H1 (cell line): ENCODE results near the gene ZNF407. TPM values are rescaled to one million over a fixed set of nuclear protein-coding genes. Genes with fewer than 3 reads are reported as not detected.

Experiments used
- CTCF ChIA-PET: fragments of 300-600 bp; sonication (Branson Sonifier 250); formaldehyde crosslinking; loops from one replicate; lab custom pipeline; 2021; ENCODE audit not compliant: partially characterized antibody; lab: Charles Lee
- POLR2A ChIA-PET: fragments of 300-600 bp; sonication (Branson Sonifier 250); formaldehyde crosslinking; loops from one replicate; lab custom pipeline; 2021; ENCODE audit warnings: inconsistent platforms; ENCODE audit not compliant: partially characterized antibody; lab: Charles Lee
- DNase-seq, 2 experiments: peaks; one replicate each; pipeline versions ENCODE4 v3.0.0 to v3.0.0-alpha.2; 2010 to 2022; ENCODE audit warnings: low spot score in 2 of 2, low read depth in 1 of 2, mixed read lengths in 1 of 2
- FAIRE-seq: peaks from 2 replicates; lab custom pipeline; 2011; peaks lifted over from hg19 to GRCh38; lab: Jason Lieb, UNC
- H2AFZ ChIP-seq: 2 replicates; pipeline ENCODE4 v1.8.1; 2012; ENCODE audit warnings: low read length, inconsistent platforms
- H2AK5ac ChIP-seq: 2 replicates; pipeline ENCODE4 v1.6.1; 2013; ENCODE audit warnings: low read depth, low read length
- H2BK120ac ChIP-seq: replicated peaks from 2 replicates; pipeline ENCODE3; 2013; ENCODE audit warnings: low read depth, low read length, inconsistent platforms
- H2BK12ac ChIP-seq: 2 replicates; pipeline ENCODE4 v1.6.1; 2013; ENCODE audit warnings: low read depth, low read length
- H2BK15ac ChIP-seq: 2 replicates; pipeline ENCODE4 v1.6.1; 2013; ENCODE audit warnings: low read length
- H2BK20ac ChIP-seq: 2 replicates; pipeline ENCODE4 v1.6.1; 2013; ENCODE audit warnings: low read length
- H2BK5ac ChIP-seq: 2 replicates; pipeline ENCODE4 v1.6.1; 2013; ENCODE audit warnings: low read depth, low read length
- H3K14ac ChIP-seq: 2 replicates; pipeline ENCODE4 v1.6.1; 2013; ENCODE audit warnings: inconsistent platforms; ENCODE audit not compliant: insufficient read length
- H3K18ac ChIP-seq: 2 replicates; pipeline ENCODE4 v1.6.1; 2013; ENCODE audit warnings: low read length; ENCODE audit errors: extremely low read depth
- H3K23ac ChIP-seq: 2 replicates; pipeline ENCODE4 v1.6.1; 2013; ENCODE audit warnings: inconsistent platforms; ENCODE audit not compliant: insufficient read length
- H3K23me2 ChIP-seq: 2 replicates; pipeline ENCODE4 v1.6.1; 2013; ENCODE audit warnings: low read depth, low read length
- H3K27ac ChIP-seq: 2 replicates; pipeline ENCODE4 v1.6.1; 2011; ENCODE audit warnings: low read depth, low read length, inconsistent platforms
- H3K27me3 ChIP-seq, 4 experiments: replicated peaks in 1 of 4; 1 replicate in 1 of 4; 2 replicates in 3 of 4; pipeline versions ENCODE4 v1.6.1 to v1.8.1; 2011 to 2013; ENCODE audit warnings: low read length in 3 of 4, mild to moderate bottlenecking in 3 of 4, inconsistent platforms in 2 of 4, mixed read lengths in 2 of 4, moderate library complexity in 1 of 4; ENCODE audit not compliant: control insufficient read depth in 3 of 4, insufficient read depth in 3 of 4; ENCODE audit errors: extremely low read depth in 1 of 4
- H3K36me3 ChIP-seq, 4 experiments: 2 replicates each; pipeline versions ENCODE4 v1.6.1 to v1.8.1; 2011 to 2013; ENCODE audit warnings: mild to moderate bottlenecking in 4 of 4, low read length in 3 of 4, moderate library complexity in 2 of 4, control low read depth in 1 of 4, inconsistent platforms in 1 of 4; ENCODE audit not compliant: insufficient read depth in 4 of 4, control insufficient read depth in 2 of 4
- H3K4ac ChIP-seq: replicated peaks from 2 replicates; pipeline ENCODE3; 2013; ENCODE audit warnings: low read length, low read depth, mixed read lengths, inconsistent platforms; ENCODE audit not compliant: insufficient read length
- H3K4me1 ChIP-seq, 4 experiments: replicated peaks in 1 of 4; 1 replicate in 1 of 4; 2 replicates in 3 of 4; pipeline versions ENCODE4 v1.6.1 to v1.8.1; 2011 to 2013; ENCODE audit warnings: low read length in 3 of 4, inconsistent platforms in 2 of 4, mixed read lengths in 1 of 4; ENCODE audit not compliant: insufficient read depth in 4 of 4, control insufficient read depth in 3 of 4
- H3K4me2 ChIP-seq, 2 experiments: 2 replicates each; pipeline versions ENCODE4 v1.6.1 to v1.8.1; 2011 to 2013; ENCODE audit warnings: low read depth in 2 of 2, low read length in 2 of 2, control low read depth in 1 of 2, inconsistent platforms in 1 of 2, mild to moderate bottlenecking in 1 of 2; ENCODE audit not compliant: insufficient read depth in 1 of 2
- H3K4me3 ChIP-seq, 4 experiments: fragments of 200-600, 300-600 bp in 1 of 4; sonication (generic), shearing (Covaris generic), sonication (Bioruptor Twin) in 1 of 4; 2 replicates each; pipeline versions ENCODE4 v1.5.1 to v1.8.1; 2011 to 2016; ENCODE audit warnings: low read length in 4 of 4, low read depth in 3 of 4, control low read depth in 2 of 4, inconsistent platforms in 2 of 4, mild to moderate bottlenecking in 2 of 4, mixed read lengths in 1 of 4, moderate library complexity in 1 of 4; ENCODE audit not compliant: insufficient read depth in 2 of 4; ENCODE audit errors: extremely low read depth in 1 of 4
- H3K56ac ChIP-seq: replicated peaks from 2 replicates; pipeline ENCODE3; 2013; ENCODE audit warnings: low read depth, mild to moderate bottlenecking, mixed read lengths, low read length, inconsistent platforms; ENCODE audit not compliant: insufficient read length
- H3K79me1 ChIP-seq: 2 replicates; pipeline ENCODE4 v1.6.1; 2013; ENCODE audit warnings: low read depth, low read length, control low read depth
- H3K79me2 ChIP-seq, 2 experiments: 2 replicates each; pipeline versions ENCODE4 v1.6.1 to v1.8.1; 2012 to 2013; ENCODE audit warnings: low read length in 2 of 2, mild to moderate bottlenecking in 2 of 2, inconsistent platforms in 1 of 2; ENCODE audit not compliant: insufficient read depth in 2 of 2, control insufficient read depth in 1 of 2
- H3K9ac ChIP-seq, 4 experiments: replicated peaks in 1 of 4; 1 replicate in 1 of 4; 2 replicates in 3 of 4; pipeline versions ENCODE4 v1.6.1 to v1.8.1; 2011 to 2013; ENCODE audit warnings: low read depth in 3 of 4, low read length in 3 of 4, control low read depth in 2 of 4, mild to moderate bottlenecking in 2 of 4, moderate library complexity in 2 of 4, inconsistent platforms in 1 of 4; ENCODE audit errors: extremely low read depth in 1 of 4
- H3K9me3 ChIP-seq, 2 experiments: 2 replicates each; pipeline versions ENCODE4 v1.6.1 to v1.8.1; 2012 to 2013; ENCODE audit warnings: mild to moderate bottlenecking in 2 of 2, moderate library complexity in 2 of 2, control low read depth in 1 of 2, inconsistent platforms in 1 of 2, low read depth in 1 of 2, low read length in 1 of 2, mixed read lengths in 1 of 2; ENCODE audit not compliant: insufficient read depth in 2 of 2
- H4K20me1 ChIP-seq, 2 experiments: replicated peaks in 1 of 2; 2 replicates each; pipeline versions ENCODE3 to v1.8.1; 2011 to 2013; ENCODE audit warnings: inconsistent platforms in 2 of 2, low read length in 2 of 2, mild to moderate bottlenecking in 1 of 2; ENCODE audit not compliant: insufficient read depth in 2 of 2, control insufficient read depth in 1 of 2
- H4K5ac ChIP-seq: 2 replicates; pipeline ENCODE4 v1.6.1; 2013; ENCODE audit warnings: low read length, low read depth, mixed read lengths, inconsistent platforms; ENCODE audit not compliant: insufficient read length
- H4K8ac ChIP-seq: 2 replicates; pipeline ENCODE4 v1.8.0; 2013; ENCODE audit warnings: mild to moderate bottlenecking, moderate library complexity, low read length, inconsistent platforms; ENCODE audit not compliant: insufficient read depth; ENCODE audit errors: extremely low read depth
- H4K91ac ChIP-seq: replicated peaks from 2 replicates; pipeline ENCODE3; 2013; ENCODE audit warnings: low read length, mixed read lengths, inconsistent platforms; ENCODE audit not compliant: insufficient read length
- BACH1 ChIP-seq: IDR thresholded peaks from 2 replicates; pipeline ENCODE4 v1.6.1; 2012; ENCODE audit warnings: low read length, improper control_type of control experiment
- EP300 ChIP-seq, 2 experiments: IDR thresholded peaks; 1 replicate in 1 of 2; 2 replicates in 1 of 2; pipeline ENCODE4 v1.6.1; 2011 to 2012; ENCODE audit warnings: low read depth in 2 of 2, low read length in 2 of 2, mild to moderate bottlenecking in 2 of 2, borderline replicate concordance in 1 of 2, inconsistent platforms in 1 of 2, moderate library complexity in 1 of 2
- HDAC6 ChIP-seq: IDR thresholded peaks from one replicate; pipeline ENCODE4 v1.7.1; 2012; ENCODE audit warnings: low read depth, mild to moderate bottlenecking, inconsistent platforms, low read length, moderate library complexity
- WGBS, 2 experiments: shearing (Covaris generic) in 1 of 2; methylation state at CpG; one replicate each; pipeline versions ENCODE4 v1.1.6 to v1.1.7; 2013 to 2015; ENCODE audit warnings: low lambda C conversion rate in 2 of 2, mixed read lengths in 2 of 2, inconsistent platforms in 1 of 2, low coverage in 1 of 2, missing lambda C conversion rate in 1 of 2; ENCODE audit not compliant: insufficient replicate concordance in 2 of 2, insufficient coverage in 1 of 2, insufficient read length in 1 of 2; ENCODE audit errors: extremely low coverage in 1 of 2, missing lambda C conversion rate in 1 of 2; 5-methylcytosine and 5-hydroxymethylcytosine counted together
- polyA plus RNA-seq, 7 experiments: library from polyadenylated mRNA; depleted of rRNA in 3 of 7; stranded (reverse) in 5 of 7; unstranded in 2 of 7; fragments of >200 nt in 5 of 7; fragments of 200-250 nt in 2 of 7; gene quantifications; 1 replicate in 5 of 7; 2 replicates in 1 of 7; 4 replicates in 1 of 7; pipeline versions ENCODE4 v1.2.1 to v1.2.3, GENCODE V29; 2011 to 2013; ENCODE audit warnings: missing spikeins in 2 of 7, mixed read lengths in 2 of 7
- total RNA-seq: library from RNA; stranded (reverse); fragmentation: NEBNext Ultra II Directional; extraction: Animal tissue kit (Norgen Biotek cat#: 25700); gene quantifications from 2 replicates; pipeline ENCODE4 v1.2.1, GENCODE V29; 2021

Gene ZNF407
- total and polyA plus RNA-seq, 2 of the 8 experiments (the other 6 are each of a cell fraction or from before 2014, with no cell fraction given), result 1.5 to 6.8 TPM

DNA sequence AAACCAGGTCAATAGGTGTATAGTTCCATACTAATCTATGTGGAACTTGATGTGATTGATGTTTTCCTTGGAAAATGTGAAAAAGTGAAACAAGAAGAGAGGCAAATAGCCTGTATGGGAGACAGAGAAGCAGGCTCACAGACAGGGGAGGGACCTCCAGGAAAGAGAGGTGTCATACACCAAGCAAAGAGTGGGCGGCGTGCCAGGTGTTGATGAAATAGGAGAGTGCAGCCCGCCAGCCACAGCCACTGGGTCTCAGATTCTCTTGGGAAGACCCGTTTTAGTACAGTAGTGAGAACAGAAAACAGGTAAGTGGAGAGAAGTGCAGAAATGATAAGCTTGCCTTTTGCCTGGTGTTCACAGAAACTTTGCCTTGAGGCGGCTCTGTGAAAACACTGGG, 301.9 kb downstream of the ZNF407 start:
- no peak overlapping the region; the same call in 1 of the 2 replicates for H4K8ac ChIP-seq
- no peak for DNase-seq
- H2AFZ ChIP-seq, result no peak overlapping the region
- no peak overlapping the region for H3K56ac ChIP-seq
- TF ChIP-seq HDAC6, result no peak
- no peak for TF ChIP-seq BACH1
- no peak for TF ChIP-seq EP300 (IDR thresholded peaks at IDR 0.05; ENCODE audit: borderline replicate concordance in 1 of 2, low read depth in 2 of 2, low read length in 2 of 2)
- no peaks in the 10 kb centered on the region for H3K23me2 ChIP-seq
- H3K4me1 ChIP-seq, result peaks cover 0 to 3% (median 0%) of the 10 kb centered on the region in 4 experiments; a peak in 1 of 7 replicates
- no peaks in the 10 kb centered on the region for H3K36me3 ChIP-seq
- no peak overlapping the region for H2AK5ac ChIP-seq
- H3K4me3 ChIP-seq, result no peak overlapping the region
- no peak overlapping the region for H3K14ac ChIP-seq
- H3K79me2 ChIP-seq, result no peaks in the 10 kb centered on the region
- H2BK120ac ChIP-seq, result no peak overlapping the region
- no peak overlapping the region for H3K23ac ChIP-seq
- H2BK20ac ChIP-seq, result no peak overlapping the region
- H3K4ac ChIP-seq, result no peak overlapping the region
- H3K18ac ChIP-seq, result no peak overlapping the region
- H3K27ac ChIP-seq, result no peak overlapping the region
- no peak overlapping the region for H4K91ac ChIP-seq
- no peak overlapping the region for H4K5ac ChIP-seq
- no peaks in the 10 kb centered on the region for H3K9me3 ChIP-seq
- WGBS, 2 experiments, result 83% methylated on average over 5 of the region's 5 CpGs; no CpG with 5 or more reads in 1 of the 2 experiments
- no peak overlapping the region for H2BK5ac ChIP-seq
- no peak overlapping the region for H2BK12ac ChIP-seq
- H3K4me2 ChIP-seq, result no peak overlapping the region
- ChIA-PET CTCF (interaction anchor here (0.7 to 1.3 kb wide), 5 partner anchors 33 to 80 kb away, joined by 3 to 4 read pairs (median 4); no protein-coding TSS in a partner anchor), POLR2A (no interaction called here)
- no peaks in the 10 kb centered on the region for H4K20me1 ChIP-seq
- FAIRE-seq, result no peak
- no peak overlapping the region for H3K9ac ChIP-seq
- no peaks in the 10 kb centered on the region for H3K79me1 ChIP-seq
- no peaks in the 10 kb centered on the region for H3K27me3 ChIP-seq
- no peak overlapping the region for H2BK15ac ChIP-seq
